Measurements from ENCODE around the gene RFC4. TPM values are rescaled to one million over a fixed set of nuclear protein-coding genes. Genes with fewer than 3 reads are reported as not detected.

The RFC4 gene
- total and polyA plus RNA-seq, 2 experiments from 2014 or later: 73.3 to 107 TPM

DNA sequence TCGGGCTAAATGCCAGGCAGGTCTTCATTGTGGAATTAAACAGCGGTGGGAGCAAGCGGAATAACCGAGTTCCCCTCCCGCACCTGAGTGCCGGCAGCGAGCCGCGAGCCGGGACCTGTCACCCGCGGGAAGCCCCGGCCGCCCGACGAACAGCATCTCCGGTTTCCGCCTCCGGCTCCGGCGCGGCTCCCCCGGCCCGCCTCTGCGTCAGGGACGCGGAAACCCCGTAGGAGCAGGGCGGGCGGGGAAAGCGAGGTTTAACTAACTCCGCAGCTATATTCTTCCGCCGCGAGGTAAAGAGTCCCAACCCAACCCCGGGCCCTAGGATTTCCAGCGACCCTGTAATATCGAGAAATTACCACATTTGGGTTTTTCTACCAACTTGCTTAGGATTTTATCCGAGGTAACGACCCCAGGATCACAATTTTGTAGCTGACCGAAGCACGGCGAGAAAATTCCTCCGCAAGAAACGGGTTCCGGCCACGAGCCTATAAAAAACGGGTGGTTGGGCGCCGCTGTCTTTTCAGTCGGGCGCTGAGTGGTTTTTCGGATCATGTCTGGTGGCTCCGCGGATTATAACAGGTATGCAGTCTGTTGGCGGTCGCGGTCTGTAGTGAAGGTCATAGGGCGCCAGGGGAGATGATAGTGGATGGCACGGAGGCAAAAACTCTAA is 23.1 kb downstream of the RFC4 start, which contains the start of gene EIF4A2:
TSS of gene EIF4A2 (plus strand) at position 520 of the 673 bp plus-strand sequence. CDS start at position 554, 34 bp downstream.
- no peak within 1 kb of the TSS; the same call in 1 of the 2 replicates for H2AFZ ChIP-seq
- H3K9me2 ChIP-seq (ENCODE audit: insufficient read depth): no peaks in the 10 kb centered on the region
- H4K20me1 ChIP-seq (replicated peaks; ENCODE audit: insufficient read depth): peaks cover 41% of the 10 kb centered on the region
- H3K36me3 ChIP-seq (ENCODE audit: insufficient read depth): peaks cover 43% of the 10 kb centered on the region
- H3F3A ChIP-seq (replicated peaks; ENCODE audit: low read depth): peaks cover 48% of the 10 kb centered on the region
- peaks cover 15% of the 10 kb centered on the region for H3K4me1 ChIP-seq (ENCODE audit: insufficient read depth)
- peak within 1 kb of the TSS; percentile 100 for H3K27ac ChIP-seq (ENCODE audit: low read depth)
- Mint-ChIP-seq H3K27ac (peak within 1 kb of the TSS; percentile 100), H3K36me3 (ENCODE audit: low read depth) (peaks cover 51% of the 10 kb centered on the region), H3K9me3 (peaks cover 12% of the 10 kb centered on the region), H3K27me3 (ENCODE audit: insufficient read depth, low read depth, poor library complexity) (peaks cover 26% of the 10 kb centered on the region), H3K4me1 (peaks cover 21% of the 10 kb centered on the region), H3K4me3 (peak within 1 kb of the TSS; percentile 99)
- no peak for TF ChIP-seq REST (IDR thresholded peaks at IDR 0.05; ENCODE audit: unreplicated experiment)
- TF ChIP-seq ZNF114 (CRISPR knock-in tag; IDR thresholded peaks at IDR 0.05): peak; percentile 84; the same call in 1 of the 2 replicates
- TF ChIP-seq ETS1 (IDR thresholded peaks at IDR 0.05): peak; percentile 20; the same call in 1 of the 2 replicates
- TF ChIP-seq NANOG (IDR thresholded peaks at IDR 0.05; ENCODE audit: borderline replicate concordance): no peak
- TF ChIP-seq EZH2phosphoT487 (IDR thresholded peaks at IDR 0.05; ENCODE audit: unreplicated experiment): no peak
- peak; percentile 76 for TF ChIP-seq CREB1 (CRISPR knock-in tag; IDR thresholded peaks at IDR 0.05; ENCODE audit: low read depth)
- TF ChIP-seq POLR2AphosphoS5 (IDR thresholded peaks at IDR 0.05; ENCODE audit: low read depth): peak; percentile 97
- TF ChIP-seq ZNF331 (CRISPR knock-in tag; IDR thresholded peaks at IDR 0.05; ENCODE audit: low read depth): no peak
- TF ChIP-seq, protein P1, sequence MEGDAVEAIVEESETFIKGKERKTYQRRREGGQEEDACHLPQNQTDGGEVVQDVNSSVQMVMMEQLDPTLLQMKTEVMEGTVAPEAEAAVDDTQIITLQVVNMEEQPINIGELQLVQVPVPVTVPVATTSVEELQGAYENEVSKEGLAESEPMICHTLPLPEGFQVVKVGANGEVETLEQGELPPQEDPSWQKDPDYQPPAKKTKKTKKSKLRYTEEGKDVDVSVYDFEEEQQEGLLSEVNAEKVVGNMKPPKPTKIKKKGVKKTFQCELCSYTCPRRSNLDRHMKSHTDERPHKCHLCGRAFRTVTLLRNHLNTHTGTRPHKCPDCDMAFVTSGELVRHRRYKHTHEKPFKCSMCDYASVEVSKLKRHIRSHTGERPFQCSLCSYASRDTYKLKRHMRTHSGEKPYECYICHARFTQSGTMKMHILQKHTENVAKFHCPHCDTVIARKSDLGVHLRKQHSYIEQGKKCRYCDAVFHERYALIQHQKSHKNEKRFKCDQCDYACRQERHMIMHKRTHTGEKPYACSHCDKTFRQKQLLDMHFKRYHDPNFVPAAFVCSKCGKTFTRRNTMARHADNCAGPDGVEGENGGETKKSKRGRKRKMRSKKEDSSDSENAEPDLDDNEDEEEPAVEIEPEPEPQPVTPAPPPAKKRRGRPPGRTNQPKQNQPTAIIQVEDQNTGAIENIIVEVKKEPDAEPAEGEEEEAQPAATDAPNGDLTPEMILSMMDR (conservative IDR thresholded peaks at IDR 0.05; ENCODE audit: low read depth in 2 of 2): no peak
- H3K4me2 ChIP-seq: peak within 1 kb of the TSS; percentile 99
- ATAC-seq (peak; percentile 76), DNase-seq (ENCODE audit: low spot score) (peak; percentile 95)
- peak within 1 kb of the TSS; percentile 99 for H3K4me3 ChIP-seq
- peaks cover 48% of the 10 kb centered on the region for H3K79me2 ChIP-seq (replicated peaks; ENCODE audit: insufficient read depth)
- no peaks in the 10 kb centered on the region for H3K27me3 ChIP-seq (ENCODE audit: insufficient read depth)
